Fibroblast of skin of left biceps (primary cell): Measurements from ENCODE around the gene FARS2.

Experiments used
- DNase-seq, 2 experiments: peaks; one replicate each; pipeline ENCODE4 v3.0.0-alpha.2; 2013; ENCODE audit warnings: low read depth in 2 of 2

Gene FARS2

GRCh38 chr6:5287205-5287965 is 26.1 kb downstream of the FARS2 start:
- DNase-seq, result peak; percentile 47 to 49

- no peak for DNase-seq
Measured at GRCh38 chr6:5287966-5288297, 26.6 kb downstream of the FARS2 start.

GRCh38 chr6:5290097-5290496 is 28.8 kb downstream of the FARS2 start:
- DNase-seq, result no peak

- no peak for DNase-seq
Measured at GRCh38 chr6:5290500-5290899, 29.2 kb downstream of the FARS2 start.

- DNase-seq, result no peak
Measured at GRCh38 chr6:5292154-5292553, 30.8 kb downstream of the FARS2 start.

- no peak for DNase-seq
Measured at GRCh38 chr6:5293692-5294091, 32.4 kb downstream of the FARS2 start.

- DNase-seq, result no peak
Measured at GRCh38 chr6:5294392-5295211, 33.3 kb downstream of the FARS2 start.

GRCh38 chr6:5295623-5296022 is 34.3 kb downstream of the FARS2 start:
- no peak for DNase-seq

GRCh38 chr6:5300206-5300764 is 39.0 kb downstream of the FARS2 start:
- DNase-seq, result no peak

- no peak for DNase-seq
Measured at GRCh38 chr6:5302220-5302946, 41.1 kb downstream of the FARS2 start.

- DNase-seq, result no peak
Measured at GRCh38 chr6:5302995-5303622, 41.8 kb downstream of the FARS2 start.

- no peak for DNase-seq
Measured at GRCh38 chr6:5303682-5304081, 42.4 kb downstream of the FARS2 start.

GRCh38 chr6:5305968-5306626 is 44.8 kb downstream of the FARS2 start:
- DNase-seq, result peak; percentile 32 to 39

- no peak for DNase-seq
Measured at GRCh38 chr6:5307058-5307457, 45.7 kb downstream of the FARS2 start.

GRCh38 chr6:5308066-5308465 is 46.8 kb downstream of the FARS2 start:
- DNase-seq, result no peak

- no peak for DNase-seq
Measured at GRCh38 chr6:5314191-5314865, 53.0 kb downstream of the FARS2 start.

GRCh38 chr6:5315881-5316280 is 54.6 kb downstream of the FARS2 start:
- no peak for DNase-seq

GRCh38 chr6:5316951-5317350 is 55.6 kb downstream of the FARS2 start:
- no peak for DNase-seq

- no peak for DNase-seq
Measured at GRCh38 chr6:5318617-5319272, 57.4 kb downstream of the FARS2 start.

GRCh38 chr6:5323979-5324378 is 62.7 kb downstream of the FARS2 start:
- no peak for DNase-seq
